ENCODE measurements around the gene KICS2.
"Not testable (repeated sequence)": the region's sequence is repeated elsewhere in the genome, so short reads cannot be mapped to it uniquely, and the experiment has no call there.

Gene KICS2

DNA sequence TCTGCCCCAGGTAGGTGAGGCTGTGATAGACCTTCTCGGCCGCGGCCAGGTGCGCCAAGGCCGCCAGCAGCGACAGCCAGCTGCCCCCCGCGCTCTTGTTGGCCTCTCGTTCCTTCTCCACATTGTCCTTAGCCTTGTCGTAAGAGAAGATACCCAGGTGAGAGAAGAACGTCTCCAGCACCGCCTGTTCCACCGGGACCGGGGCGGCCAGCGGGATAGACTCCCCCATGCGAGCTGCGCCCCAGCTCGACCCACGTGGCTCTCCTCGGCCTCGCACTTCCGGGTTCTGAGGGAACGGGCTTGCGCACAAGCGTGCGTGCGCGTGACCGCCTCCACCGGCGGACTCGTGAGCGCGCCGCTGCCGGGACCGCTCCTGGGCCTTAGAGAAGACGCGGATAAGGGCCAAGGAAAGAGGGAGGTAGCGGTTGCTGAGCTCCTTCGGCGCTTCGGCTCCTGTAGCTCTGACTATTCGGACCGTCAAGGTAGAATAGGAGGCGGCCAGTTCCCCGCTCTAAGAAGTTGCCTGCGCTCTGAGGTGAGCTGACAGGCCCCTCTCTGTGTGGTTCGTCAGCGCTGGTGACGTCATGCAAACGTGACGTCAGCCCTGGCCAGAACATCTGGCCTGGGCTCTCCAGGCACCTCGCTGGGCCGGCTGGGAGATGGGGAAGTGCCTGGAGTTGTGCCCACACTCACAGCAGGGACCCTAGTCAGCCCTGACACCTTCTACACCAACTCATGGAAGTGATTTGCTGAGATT lies at the start of gene KICS2:
TSS of gene KICS2 (minus strand) at position 288 of the 757 bp plus-strand sequence. CDS start at position 229, 59 bp downstream.
- peak; percentile 80 to 83 for DNase-seq (ENCODE audit: low read depth in 2 of 2)

DNA sequence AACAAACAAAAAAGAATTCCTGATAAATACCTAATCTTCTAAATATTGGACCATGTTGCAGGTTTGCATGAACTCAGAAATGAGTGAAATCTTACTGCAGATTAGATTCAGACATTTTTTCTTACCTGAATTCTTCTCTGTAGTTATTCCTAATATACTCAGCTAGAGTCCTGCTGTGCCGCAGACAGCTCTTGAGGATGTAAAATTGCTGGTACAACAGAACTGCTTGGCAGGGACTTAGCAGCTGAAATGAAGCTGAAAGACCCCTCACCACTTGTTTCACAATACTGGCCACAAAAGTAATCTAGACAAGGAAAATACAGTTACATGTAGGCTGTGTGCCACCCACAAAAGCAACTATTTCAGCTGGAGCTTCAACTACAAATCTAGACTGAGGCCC lies 48.3 kb upstream of the KICS2 start:
- DNase-seq (ENCODE audit: low read depth in 2 of 2) = no peak

DNA sequence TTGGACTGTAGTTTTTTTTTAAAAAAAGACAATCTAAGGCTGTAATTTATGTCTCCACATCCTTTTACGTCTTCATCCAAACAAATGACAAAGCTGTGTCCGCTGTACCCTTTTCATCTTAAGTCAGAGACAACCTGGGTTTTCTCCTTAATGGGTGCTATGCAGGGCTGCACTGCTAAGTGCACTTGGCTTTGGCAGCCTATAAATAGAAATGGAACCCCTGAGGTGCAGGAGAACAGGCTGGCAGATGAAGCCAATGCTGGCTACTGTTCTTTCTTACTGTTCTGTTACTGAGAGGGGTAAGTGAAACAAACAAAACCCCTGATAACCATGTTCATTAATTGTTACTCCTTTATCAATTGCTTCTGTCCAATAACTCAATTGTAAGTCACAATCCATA lies 47.1 kb upstream of the KICS2 start:
- no peak for DNase-seq (ENCODE audit: low read depth in 2 of 2)

DNA sequence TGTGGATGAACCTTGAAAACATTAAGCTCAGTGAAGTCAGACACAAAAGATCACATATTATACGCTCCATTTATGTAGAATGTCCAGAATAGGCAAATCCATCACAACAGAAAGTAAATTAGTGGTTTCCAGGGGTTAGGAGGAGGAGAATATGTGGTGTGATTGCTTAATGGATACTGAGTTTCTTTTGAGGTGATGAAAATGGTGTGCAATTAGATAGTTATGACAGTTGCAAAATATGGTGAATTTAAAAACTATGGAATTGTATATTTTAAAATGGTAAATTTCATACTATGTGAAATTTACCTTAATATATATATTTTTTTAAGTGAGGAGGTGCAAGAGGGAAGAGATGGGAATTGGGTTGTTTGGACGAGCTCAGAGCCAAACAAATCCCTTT lies 46.3 kb upstream of the KICS2 start:
- DNase-seq (ENCODE audit: low read depth in 2 of 2) = no peak

DNA sequence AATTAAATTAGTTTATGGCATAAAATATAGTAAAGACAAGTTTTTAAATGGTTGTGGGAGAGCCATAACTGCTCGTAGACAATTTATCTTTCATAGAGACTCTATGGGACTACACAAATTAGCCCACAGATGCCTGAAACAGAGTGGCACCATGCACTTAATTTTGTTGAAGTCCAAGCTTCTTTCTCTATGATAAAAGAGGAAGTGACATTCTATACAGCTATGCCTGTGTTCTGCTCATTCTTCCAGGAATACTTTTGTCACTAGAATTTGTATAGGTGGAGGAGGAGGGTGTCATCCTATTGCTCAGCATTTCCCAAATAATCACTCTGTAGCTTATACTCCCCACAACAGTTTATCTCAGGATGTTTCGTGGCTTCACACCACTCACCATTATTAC lies 43.7 kb upstream of the KICS2 start:
- no peak for DNase-seq (ENCODE audit: low read depth in 2 of 2)

DNA sequence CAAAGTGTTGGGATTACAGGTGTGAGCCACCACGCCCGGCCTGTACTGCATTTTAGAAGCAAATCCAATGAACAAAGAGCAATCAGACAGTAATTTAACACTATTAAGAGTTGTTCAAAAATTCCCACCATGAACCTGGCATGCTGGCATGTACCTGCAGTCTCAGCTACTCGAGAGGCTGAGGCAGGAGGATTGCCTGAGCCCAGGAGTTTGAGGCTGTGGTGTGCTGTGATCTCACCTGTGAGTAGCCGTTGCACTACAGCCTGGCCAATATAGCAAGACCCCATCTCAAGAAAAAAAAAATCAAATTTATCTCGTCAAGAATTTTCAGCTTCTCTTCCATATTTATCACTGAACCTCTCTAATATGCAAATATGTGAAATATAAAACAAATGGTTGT lies 39.7 kb upstream of the KICS2 start:
- DNase-seq (ENCODE audit: low read depth in 2 of 2) = no peak

DNA sequence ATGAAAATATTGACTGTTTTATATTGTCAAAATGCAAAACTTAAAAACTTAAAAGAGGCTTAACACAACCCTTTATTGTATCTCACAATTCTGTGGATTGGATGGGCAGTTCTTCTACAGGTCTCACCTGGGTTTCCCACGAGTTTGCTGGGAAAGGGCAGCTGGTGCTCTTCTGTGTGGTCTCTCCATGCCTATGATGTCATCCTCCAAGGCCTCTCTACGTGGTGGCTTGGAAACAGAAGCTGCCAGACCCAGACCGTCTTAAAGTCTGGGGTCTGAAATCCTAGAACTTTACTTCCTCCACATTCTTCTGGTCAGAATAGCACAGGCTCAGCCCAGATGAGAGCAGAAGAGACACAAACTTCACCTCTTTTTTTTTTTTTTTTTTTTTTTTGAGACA lies 36.5 kb upstream of the KICS2 start:
- no peak for DNase-seq (ENCODE audit: low read depth in 2 of 2)

DNA sequence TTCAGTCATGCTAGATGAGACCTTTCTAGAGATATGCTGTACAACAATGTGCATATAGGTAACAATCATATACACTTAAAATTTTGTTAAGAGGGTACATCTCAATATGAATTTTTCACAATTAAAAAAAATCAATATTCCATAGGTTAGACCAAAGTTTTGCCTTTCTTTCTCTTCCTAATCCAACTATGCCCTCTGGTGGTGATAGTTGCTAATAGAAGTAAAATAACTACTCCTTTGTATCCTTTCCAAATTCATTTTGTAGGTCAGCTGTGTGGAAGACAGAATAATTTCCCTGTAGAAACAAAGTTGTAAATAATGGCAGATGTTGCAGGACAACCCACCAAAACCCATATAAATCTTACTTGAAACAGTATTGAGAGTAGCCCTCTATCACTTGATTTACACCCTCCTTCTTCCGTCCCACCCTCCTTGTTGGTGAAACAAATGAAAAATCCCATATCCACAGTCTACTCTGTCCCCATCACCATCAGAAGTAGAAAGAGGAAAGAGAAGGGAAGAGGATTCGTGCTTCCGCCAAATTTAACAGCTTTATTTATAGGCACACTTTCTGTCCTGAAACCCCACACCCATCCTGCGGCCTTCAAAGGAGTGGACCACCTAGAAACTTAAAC lies 34.2 kb upstream of the KICS2 start:
- DNase-seq (ENCODE audit: low read depth in 2 of 2) = peak; percentile 46 to 48

DNA sequence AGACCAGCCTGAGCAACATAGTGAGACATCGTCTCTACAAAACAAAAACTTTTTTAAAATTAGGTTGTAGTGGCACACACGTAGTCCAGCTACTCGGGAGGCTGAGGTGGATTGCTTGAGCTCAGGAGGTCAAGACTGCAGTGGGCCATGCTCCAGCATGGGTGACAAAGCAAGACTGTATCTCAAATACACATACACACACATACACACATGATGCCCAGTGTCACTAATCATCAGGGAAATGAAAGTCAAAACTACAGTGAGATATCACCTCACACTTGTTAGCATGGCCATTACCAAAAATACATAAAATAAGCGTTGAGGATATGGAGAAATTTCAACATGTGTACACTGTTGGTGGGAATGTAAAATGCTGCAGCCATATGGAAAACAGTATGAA lies 33.2 kb upstream of the KICS2 start:
- no peak for DNase-seq (ENCODE audit: low read depth in 2 of 2)

DNA sequence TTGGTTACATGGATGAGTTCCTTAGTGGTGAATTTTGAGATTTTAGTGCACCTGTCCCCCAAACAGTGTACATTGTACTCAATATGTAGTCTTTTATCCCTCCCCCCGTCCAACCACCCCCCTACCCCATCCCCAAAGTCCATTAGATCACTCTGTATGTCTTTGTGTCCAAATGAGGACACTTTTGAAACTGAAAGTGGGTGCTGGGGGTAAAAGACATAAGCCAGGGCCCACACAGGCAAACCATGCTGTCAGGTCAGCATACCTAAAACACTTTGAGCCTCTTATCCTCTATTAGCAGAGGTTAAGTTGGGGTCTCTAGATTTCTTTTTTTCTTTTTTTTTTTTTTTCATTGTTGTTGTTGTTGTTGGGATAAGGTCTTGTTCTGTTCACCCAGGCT lies 31.3 kb upstream of the KICS2 start:
- DNase-seq (ENCODE audit: low read depth in 2 of 2) = no peak

DNA sequence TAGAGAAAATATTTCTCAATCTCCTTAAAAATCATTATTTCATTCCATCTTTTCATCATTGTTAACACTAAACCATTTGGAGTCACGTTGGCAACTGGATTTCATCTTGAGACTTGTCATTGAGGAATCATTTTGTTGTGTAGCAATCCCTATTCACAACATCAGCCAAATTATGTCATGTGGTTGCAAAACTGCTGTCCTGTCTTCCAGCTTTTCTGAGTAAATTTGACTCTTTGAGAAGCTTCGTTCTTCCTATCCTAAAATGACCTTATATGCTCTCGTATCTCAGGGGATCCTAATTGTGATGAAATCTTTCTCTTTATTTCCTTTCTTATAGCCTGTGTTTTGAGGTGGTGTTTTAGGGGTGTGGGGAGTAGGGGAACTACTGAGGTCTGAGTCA lies 30.6 kb upstream of the KICS2 start:
- peak; percentile 52 to 62 for DNase-seq (ENCODE audit: low read depth in 2 of 2)

DNA sequence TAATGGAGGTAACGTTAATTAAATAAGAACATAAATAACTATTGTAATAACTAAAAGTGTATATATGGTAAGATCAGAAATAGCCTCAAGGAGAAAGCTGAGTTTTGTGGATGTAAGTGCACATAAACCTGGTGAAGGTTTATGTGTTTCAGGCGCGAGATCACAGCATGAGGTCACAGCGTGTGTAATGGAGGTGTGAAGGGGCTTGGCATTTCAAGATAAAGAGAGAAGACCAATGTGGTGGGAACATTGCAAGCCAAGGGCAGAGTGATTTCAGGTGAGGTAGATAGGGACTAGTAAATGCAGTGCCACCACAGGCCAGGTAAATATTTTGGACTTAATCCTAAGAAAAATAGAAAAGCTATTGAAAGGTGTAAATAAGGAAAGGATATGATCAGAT lies 21.7 kb upstream of the KICS2 start:
- no peak for DNase-seq (ENCODE audit: low read depth in 2 of 2)

DNA sequence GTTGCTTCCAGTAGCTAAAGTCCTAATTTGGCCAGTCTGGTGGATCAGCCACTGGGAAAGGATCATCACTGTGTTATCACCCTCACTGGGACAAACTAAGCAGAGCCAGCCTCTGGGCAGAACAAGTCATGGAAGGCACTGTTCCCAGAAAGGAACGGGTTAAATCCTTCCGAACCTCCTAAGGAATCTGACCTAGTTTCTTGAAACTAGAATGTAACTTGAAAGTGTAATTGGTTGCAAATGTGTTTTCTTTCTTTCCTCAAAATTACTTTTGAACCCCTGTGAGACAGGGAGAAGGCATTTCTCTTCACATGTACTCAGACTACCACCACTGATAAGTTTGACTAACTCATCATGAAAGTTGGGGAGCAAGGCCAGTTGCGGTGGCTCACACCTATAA lies 18.7 kb upstream of the KICS2 start:
- no peak for DNase-seq (ENCODE audit: low read depth in 2 of 2)

DNA sequence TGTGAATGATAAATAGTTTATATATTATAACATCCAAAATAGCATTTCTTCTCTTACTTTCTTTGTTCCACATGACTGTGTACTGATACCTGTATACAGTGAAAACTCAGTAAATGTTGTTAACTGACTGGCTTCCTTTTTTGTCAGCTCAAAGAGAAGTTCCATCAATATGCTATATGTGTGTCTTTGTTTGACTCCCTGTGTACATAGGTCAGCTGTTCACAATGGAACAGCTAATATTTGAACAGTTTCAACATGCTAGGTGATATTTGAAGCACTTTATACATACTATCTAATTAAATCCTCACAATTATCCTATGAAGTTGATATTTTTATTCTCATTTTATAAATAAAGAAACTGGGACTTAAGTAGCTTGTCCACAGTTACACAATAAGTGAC lies 15.3 kb upstream of the KICS2 start:
- DNase-seq (ENCODE audit: low read depth in 2 of 2) = no peak

DNA sequence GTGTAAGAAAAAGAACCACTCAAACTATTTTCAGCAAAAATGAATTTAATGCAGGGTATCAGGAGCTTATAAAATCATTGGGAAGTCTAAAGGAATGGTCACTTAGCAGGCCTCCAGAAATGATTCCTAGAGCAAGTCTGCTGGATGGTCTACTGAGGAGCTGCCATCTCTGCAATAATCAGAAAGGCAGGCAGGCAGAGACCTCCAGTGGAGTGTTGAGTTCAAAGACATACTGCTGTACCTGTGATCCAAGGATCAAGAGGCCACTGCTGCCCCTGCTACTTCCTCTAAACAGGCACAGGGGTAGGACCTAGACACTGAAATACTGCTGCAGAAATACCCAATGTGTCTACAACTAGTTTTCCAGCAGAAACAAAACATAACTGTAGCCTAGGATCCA lies 14.5 kb upstream of the KICS2 start:
- no peak for DNase-seq (ENCODE audit: low read depth in 2 of 2)

DNA sequence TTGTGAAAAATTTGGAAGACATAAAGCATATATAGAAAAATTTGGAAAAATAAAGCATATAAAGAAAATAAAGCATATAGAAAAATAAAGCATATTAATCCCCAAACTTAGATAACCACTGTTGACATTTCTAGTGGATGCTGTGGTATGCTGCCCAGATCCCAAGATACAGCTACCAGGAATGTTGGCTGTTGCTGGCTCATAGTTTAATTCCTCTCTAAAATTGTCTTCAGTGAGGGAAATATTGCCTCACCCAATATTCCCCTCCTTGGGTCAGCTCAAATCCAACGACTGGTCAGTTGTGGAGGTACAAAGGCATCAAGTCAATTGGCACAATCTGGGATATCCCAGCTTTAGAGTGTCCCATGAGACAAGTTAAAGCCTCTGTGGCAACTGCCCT lies 10.1 kb upstream of the KICS2 start:
- no peak for DNase-seq (ENCODE audit: low read depth in 2 of 2)

DNA sequence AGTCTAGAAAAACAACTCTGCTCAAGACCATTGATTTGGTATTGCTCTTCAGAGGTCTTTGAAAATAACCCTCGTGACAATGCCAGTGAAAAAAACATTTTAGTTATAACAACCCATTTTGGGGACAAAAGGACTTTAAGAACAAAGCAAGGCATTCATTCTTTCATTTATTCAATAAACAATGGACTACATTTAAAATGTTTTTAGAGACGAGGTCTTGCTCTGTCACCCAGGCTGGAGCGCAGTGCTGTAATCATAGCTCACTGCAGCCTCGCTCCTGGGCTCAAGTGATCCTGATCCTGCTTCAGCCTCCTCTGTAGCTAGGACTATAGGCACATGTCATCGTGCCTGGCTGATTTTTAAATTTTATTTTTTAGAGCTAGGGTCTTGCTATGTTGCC lies 7.7 kb upstream of the KICS2 start:
- DNase-seq (ENCODE audit: low read depth in 2 of 2) = no peak

DNA sequence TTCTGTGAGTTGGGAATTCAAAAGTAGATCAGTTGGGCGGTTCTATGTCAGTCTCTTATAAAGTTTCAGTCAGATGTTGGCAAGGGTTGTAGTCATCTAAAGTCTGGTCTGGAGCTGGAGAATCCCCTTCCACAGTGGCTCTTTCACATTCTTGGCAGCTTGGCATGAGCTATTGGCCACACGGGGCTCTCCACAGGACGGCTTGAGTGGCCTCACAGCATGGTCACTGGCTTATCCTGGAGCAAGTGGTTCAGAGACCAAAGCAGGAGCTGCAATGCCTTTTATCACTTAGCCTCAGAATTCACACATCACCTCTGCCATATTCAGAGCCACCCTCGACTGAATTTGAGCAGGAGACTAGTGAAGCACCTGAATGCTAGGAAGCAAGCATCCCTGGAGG lies 7.1 kb upstream of the KICS2 start:
- no peak for DNase-seq (ENCODE audit: low read depth in 2 of 2)

DNA sequence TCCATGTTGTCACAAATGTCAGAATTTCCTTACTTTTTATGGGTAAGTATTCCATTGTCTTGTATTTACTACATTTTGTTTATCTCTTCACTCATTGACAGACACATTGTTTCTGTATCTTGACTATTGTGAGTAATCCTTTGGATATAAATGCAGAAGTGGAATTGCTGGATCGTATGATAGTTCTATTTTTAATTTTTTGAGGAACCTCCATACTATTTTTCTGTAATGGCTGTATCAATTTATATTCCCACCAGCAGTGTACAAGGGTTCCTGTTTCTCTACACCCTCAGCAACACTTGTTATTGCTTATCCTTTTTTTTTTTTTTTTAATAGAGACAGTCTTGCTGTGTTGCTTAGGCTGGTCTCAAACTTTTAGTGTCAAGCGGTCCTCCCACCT lies 3.5 kb upstream of the KICS2 start:
- no peak for DNase-seq (ENCODE audit: low read depth in 2 of 2)

DNA sequence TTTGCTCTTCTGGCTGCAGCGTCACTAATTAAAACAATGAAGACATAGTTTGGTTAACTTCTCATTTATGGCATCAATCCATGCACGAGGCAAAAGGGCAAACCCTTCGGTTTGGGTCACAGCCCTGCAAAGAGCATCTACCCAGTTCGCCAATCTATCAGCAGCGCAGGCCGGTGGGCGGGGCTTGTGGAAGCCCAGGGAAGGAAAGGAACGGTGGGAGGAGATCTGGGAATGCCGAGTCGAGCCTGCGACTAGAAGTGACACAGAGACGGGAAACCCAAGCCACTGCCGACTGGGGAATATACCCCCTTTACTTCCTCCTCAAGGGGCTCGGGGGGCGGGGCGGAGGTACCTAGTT lies 466 bp downstream of the KICS2 start:
- DNase-seq (ENCODE audit: low read depth in 2 of 2) = peak; percentile 45 to 48

DNA sequence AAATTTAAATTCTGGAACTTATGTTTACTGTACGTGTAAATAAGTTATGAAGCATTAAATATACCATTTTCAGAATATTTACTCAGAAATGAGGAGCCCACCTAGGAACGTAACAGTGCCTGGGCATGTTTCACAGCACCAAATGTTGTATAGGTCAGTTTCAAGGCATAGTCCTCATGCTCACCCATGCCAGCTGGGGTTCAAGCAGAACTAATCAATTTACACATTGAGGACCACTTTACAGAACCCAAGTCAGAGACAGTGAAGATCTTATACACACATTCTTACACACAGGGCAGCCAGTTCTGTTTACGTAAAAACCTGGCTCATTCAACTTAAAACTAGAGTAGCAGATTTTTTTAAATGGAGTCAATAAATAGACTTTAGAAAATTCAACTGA lies 2.0 kb downstream of the KICS2 start:
- no peak for DNase-seq (ENCODE audit: low read depth in 2 of 2)

DNA sequence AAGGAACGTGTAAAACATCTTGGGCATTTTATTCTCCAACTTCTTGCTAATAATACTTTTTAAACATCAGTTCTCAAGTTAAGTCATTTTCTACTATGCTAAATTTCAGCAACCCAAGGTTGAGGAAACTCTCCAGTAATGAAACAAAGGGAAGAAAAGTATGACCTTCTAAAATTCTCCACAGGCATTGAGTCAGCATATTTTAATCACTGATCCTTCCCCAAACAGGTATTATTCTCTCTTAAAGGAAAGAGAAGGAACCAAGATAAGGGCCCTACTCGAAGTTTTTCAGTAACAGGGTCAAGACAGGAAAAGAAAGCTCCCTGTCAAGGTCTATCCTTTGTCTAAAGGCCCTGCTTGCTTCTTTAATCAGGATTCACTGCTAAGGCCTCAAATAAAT lies 3.0 kb downstream of the KICS2 start:
- no peak for DNase-seq (ENCODE audit: low read depth in 2 of 2)

DNA sequence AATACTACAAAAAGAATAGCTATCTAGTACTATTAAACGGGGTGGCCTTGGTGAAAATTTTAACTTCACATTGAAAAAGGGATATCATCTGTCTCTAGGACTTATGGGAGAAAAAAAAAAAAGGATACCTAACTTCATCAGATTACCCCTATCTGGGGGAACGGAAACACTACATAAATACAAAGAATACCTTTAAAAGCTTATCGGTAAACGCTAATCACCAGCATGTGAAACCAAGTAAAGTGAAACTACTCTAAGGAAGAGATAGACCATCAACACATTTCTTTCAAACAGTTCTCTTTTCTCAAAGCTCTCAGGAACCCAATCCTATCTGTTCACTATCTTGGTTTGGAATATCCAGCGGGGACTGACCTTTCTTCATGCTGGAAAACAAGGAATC lies 3.5 kb downstream of the KICS2 start:
- no peak for DNase-seq (ENCODE audit: low read depth in 2 of 2)

DNA sequence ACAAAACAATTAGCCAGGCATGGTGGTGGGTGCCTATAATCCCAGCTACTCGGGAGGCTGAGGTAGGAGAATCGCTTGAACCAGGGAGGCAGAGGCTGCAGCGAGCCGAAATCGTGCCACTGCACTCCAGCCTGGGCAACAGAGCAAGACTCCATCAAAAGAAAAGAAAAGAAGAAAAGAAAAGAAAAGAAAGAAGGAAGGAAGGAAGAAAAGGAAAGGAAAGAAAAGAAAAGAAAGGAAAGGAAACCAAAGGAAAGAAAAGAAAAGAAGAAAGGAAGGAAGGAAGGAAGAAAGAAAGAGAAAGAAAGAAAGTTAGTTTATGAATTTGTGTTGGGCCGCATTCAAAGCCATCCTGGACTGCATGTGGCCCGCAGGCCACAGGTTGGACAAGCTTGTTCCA lies 4.5 kb downstream of the KICS2 start:
- DNase-seq (ENCODE audit: low read depth in 2 of 2) = not testable (repeated sequence)
